T-cell (primary cell): ENCODE measurements around the gene ROPN1. TPM values are rescaled to one million over a fixed set of nuclear protein-coding genes. Genes with fewer than 3 reads are reported as not detected.

ENCODE experiments used
- ATAC-seq, 4 experiments: fragments of 200-7000 bp in 3 of 4; fragments of 150-1000 bp in 1 of 4; cut with Tn5 transposase; replicated peaks in 1 of 4; 1 replicate in 3 of 4; 2 replicates in 1 of 4; pipeline ENCODE4 v1.10.0; 2021; ENCODE audit warnings: moderate library complexity in 3 of 4, mild to moderate bottlenecking in 2 of 4, moderate number of reproducible peaks in 1 of 4
- CTCF ChIA-PET, 2 donors: fragments of 300-600 bp; sonication (Branson Sonifier 250); formaldehyde crosslinking; loops; one replicate each; lab custom pipeline; 2022; ENCODE audit warnings: antibody characterized with exemption in 2 of 2; lab: Charles Lee
- POLR2A ChIA-PET, 2 donors: fragments of 300-600 bp; sonication (Branson Sonifier 250); formaldehyde crosslinking; loops; one replicate each; lab custom pipeline; 2022; ENCODE audit warnings: antibody characterized with exemption in 2 of 2; lab: Charles Lee
- DNase-seq, 35 experiments: peaks; one replicate each; pipeline versions ENCODE4 v3.0.0 to v3.0.0-alpha.2; 2013 to 2023
- H3K27ac ChIP-seq: one replicate; pipeline ENCODE4 v1.5.1; 2013; ENCODE audit warnings: low read length
- H3K27me3 ChIP-seq, 2 experiments: replicated peaks in 1 of 2; 1 replicate in 1 of 2; 2 replicates in 1 of 2; pipeline versions ENCODE4 v1.6.1 to v1.7.0; 2013; ENCODE audit warnings: low read length in 1 of 2, mixed read lengths in 1 of 2; ENCODE audit not compliant: control insufficient read depth in 2 of 2, insufficient read depth in 2 of 2; ENCODE audit errors: extremely low read depth in 1 of 2
- H3K36me3 ChIP-seq, 2 donors: 1 replicate in 1 of 2; 2 replicates in 1 of 2; pipeline versions ENCODE4 v1.6.1 to v1.7.0; 2013; ENCODE audit warnings: low read length in 1 of 2; ENCODE audit not compliant: control insufficient read depth in 2 of 2, insufficient read depth in 1 of 2; ENCODE audit errors: extremely low read depth in 1 of 2
- H3K4me1 ChIP-seq, 2 experiments: 1 replicate in 1 of 2; 2 replicates in 1 of 2; pipeline versions ENCODE4 v1.6.1 to v1.7.0; 2013; ENCODE audit warnings: low read length in 2 of 2, mixed read lengths in 1 of 2; ENCODE audit not compliant: insufficient read depth in 2 of 2, control insufficient read depth in 1 of 2; ENCODE audit errors: extremely low read depth in 1 of 2
- H3K4me3 ChIP-seq, 2 donors: 1 replicate in 1 of 2; 2 replicates in 1 of 2; pipeline versions ENCODE4 v1.5.1 to v1.7.0; 2013; ENCODE audit warnings: mild to moderate bottlenecking in 2 of 2, low read length in 1 of 2, moderate library complexity in 1 of 2; ENCODE audit not compliant: control insufficient read depth in 1 of 2; ENCODE audit errors: extremely low read depth in 1 of 2
- H3K9me3 ChIP-seq: 2 replicates; pipeline ENCODE4 v1.7.0; 2013
- H3K27ac Mint-ChIP-seq, 2 donors: one replicate each; pipeline ENCODE4 v1.8.0; 2020 to 2021; ENCODE audit warnings: mild to moderate bottlenecking in 2 of 2, mixed read lengths in 2 of 2
- H3K27me3 Mint-ChIP-seq, 2 donors: one replicate each; pipeline ENCODE4 v1.8.0; 2021 to 2022; ENCODE audit warnings: mixed read lengths in 2 of 2
- H3K36me3 Mint-ChIP-seq: one replicate; pipeline ENCODE4 v1.8.0; 2021; ENCODE audit warnings: mixed read lengths
- H3K4me1 Mint-ChIP-seq, 3 donors: one replicate each; pipeline ENCODE4 v1.8.0; 2020 to 2022; ENCODE audit warnings: mixed read lengths in 3 of 3, mild to moderate bottlenecking in 1 of 3
- H3K4me3 Mint-ChIP-seq, 3 donors: one replicate each; pipeline ENCODE4 v1.8.0; 2020 to 2022; ENCODE audit warnings: mild to moderate bottlenecking in 3 of 3, mixed read lengths in 3 of 3, moderate library complexity in 3 of 3
- H3K9me3 Mint-ChIP-seq, 3 donors: one replicate each; pipeline ENCODE4 v1.8.0; 2020 to 2022; ENCODE audit warnings: mixed read lengths in 3 of 3
- WGBS: methylation state at CpG from one replicate; pipeline ENCODE4 v1.1.5; 2013; ENCODE audit warnings: missing lambda C conversion rate; ENCODE audit not compliant: insufficient coverage; 5-methylcytosine and 5-hydroxymethylcytosine counted together
- total RNA-seq, 35 experiments: library from RNA in 6 of 35; stranded (reverse) in 6 of 35; fragments of 120-200 nt in 1 of 35; gene quantifications; one replicate each; pipeline versions ENCODE4 v1.2.1 to v1.2.4 and lab custom pipeline; 2013 to 2026

Gene ROPN1
- total RNA-seq, 5 donors from 2014 or later (not counting 1 experiment from before 2014, with no cell fraction given): not detected

DNA sequence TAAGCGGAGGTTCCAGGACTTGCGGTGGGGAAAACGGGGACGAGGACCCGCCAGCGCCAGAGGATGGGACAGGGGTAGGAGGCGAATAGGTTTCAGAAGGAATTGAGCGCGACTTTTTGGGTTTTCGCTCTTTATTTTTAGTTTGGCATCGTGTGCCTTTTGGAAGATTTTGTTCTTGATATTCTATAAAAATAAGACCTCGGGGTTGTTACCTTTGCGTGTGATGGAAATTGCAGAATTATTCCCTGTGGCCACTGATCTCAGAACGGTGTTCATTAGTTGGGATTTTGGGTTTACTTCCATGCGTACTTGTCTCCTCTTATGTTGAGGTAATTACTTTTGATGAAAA lies 30.4 kb downstream of the ROPN1 start:
- H3K4me1 ChIP-seq: peaks cover 0 to 11% of the 10 kb centered on the region in 2 experiments
- H3K27ac Mint-ChIP-seq: peak overlapping the region; percentile 82 to 94
- no peak for DNase-seq
- no peaks in the 10 kb centered on the region for H3K36me3 Mint-ChIP-seq
- H3K27me3 ChIP-seq: peaks cover 0 to 2% of the 10 kb centered on the region in 2 experiments
- peak overlapping the region; percentile 94 to 97 (median 96) for H3K4me3 Mint-ChIP-seq
- ChIA-PET POLR2A (no interaction called here), CTCF (no interaction called here)
- 1% methylated on average over 9 of the region's 15 CpGs for WGBS
- H3K4me3 ChIP-seq: peak overlapping the region; percentile 74 to 78
- no peak for ATAC-seq
- no peaks in the 10 kb centered on the region for H3K36me3 ChIP-seq
- H3K27me3 Mint-ChIP-seq: peaks cover 0 to 2% of the 10 kb centered on the region in 2 donors
- H3K9me3 ChIP-seq: no peaks in the 10 kb centered on the region
- H3K9me3 Mint-ChIP-seq: no peaks in the 10 kb centered on the region
- peaks cover 24 to 31% (median 31%) of the 10 kb centered on the region in 3 donors for H3K4me1 Mint-ChIP-seq
- H3K27ac ChIP-seq: peak overlapping the region; percentile 49

DNA sequence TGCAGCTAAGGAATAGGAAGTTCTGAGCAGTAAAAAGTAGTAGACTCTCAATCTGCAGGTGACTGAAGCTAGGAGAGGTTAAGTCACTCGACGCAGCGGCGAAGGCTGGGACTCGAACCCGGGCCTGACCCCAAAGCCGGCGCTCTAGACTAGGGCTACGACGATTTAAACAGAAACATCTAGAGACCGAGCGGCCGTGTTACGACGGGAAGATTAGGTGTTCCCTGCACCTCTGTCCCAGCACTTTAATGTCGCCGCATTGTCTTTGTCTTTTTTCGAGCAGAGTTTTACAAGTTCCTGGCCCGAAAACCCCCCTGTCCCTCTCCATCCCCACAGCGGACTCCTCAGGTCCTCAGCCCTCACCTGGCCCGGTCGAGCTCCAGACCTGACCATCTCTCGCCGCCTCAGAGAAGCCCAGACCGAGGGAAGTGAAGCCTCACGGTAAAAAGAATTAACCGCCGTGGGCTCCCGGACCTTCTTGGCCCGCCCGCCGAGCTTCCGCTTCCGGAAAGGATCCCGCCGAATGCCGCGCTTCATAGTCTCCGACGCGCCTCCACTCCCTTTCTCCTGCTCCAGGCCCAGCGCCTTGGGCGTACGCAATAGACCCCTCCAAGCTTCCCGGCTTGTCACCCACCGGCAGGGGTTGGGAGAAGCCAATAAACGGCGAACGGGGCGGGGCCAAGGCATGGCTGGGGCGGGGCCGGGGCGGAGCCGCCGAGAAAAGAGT lies 31.0 kb downstream of the ROPN1 start, which contains the start of gene CCDC14:
CCDC14 (minus strand) TSS at position 449 of the 727 bp plus-strand sequence; CDS start at position 393, 56 bp downstream.
- peak within 1 kb of the TSS; percentile 94 to 97 (median 96) for H3K4me3 Mint-ChIP-seq

DNA sequence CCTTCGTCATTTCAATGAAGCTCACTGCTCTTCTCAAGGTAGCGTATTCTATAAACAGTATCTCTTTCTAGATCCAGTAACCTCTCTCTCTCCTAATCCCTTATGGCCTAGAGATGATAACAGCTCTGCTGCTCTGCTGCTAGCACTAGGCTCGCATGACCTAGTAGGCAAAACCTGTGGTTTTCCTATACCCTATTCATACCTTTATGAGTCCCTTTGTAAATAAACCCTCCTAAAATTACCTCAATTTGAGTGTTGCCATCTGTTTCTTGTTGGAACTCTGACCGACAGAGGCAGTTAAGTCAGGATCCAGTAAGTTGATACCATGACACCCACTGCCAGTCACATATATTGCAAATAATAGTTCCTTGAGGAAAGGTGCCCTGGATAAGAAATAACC lies 38.2 kb downstream of the ROPN1 start:
- peaks cover 4 to 13% (median 12%) of the 10 kb centered on the region in 3 donors for H3K4me1 Mint-ChIP-seq
- POLR2A ChIA-PET: interaction anchor here in 1 of 2 donors (0.7 kb wide), 1 partner anchor 1037 kb away, joined by 3 read pairs; no protein-coding TSS in a partner anchor
- H3K36me3 Mint-ChIP-seq: peaks cover 45% of the 10 kb centered on the region
- H3K4me1 ChIP-seq: no peaks in the 10 kb centered on the region
- H3K36me3 ChIP-seq: peaks cover 0 to 13% of the 10 kb centered on the region in 2 donors
- 100% methylated on average over 4 of the region's 4 CpGs for WGBS
- H3K9me3 ChIP-seq: no peaks in the 10 kb centered on the region
- no peak for DNase-seq
- no peak overlapping the region for H3K27ac ChIP-seq
- H3K4me3 ChIP-seq: no peak overlapping the region
- H3K9me3 Mint-ChIP-seq: no peaks in the 10 kb centered on the region
- no peaks in the 10 kb centered on the region for H3K27me3 Mint-ChIP-seq
- no peak overlapping the region for H3K4me3 Mint-ChIP-seq
- H3K27me3 ChIP-seq: no peaks in the 10 kb centered on the region
- CTCF ChIA-PET: no interaction called here
- no peak overlapping the region for H3K27ac Mint-ChIP-seq
- no peak for ATAC-seq

More for the DNA sequence above, 31.0 kb downstream of the ROPN1 start, which contains the start of gene CCDC14:
- peak within 1 kb of the TSS; percentile 49 for H3K27ac ChIP-seq
- Mint-ChIP-seq H3K27me3 (no peaks in the 10 kb centered on the region), H3K9me3 (no peaks in the 10 kb centered on the region), H3K27ac (peak within 1 kb of the TSS; percentile 82 to 94), H3K4me1 (peaks cover 24 to 31% (median 31%) of the 10 kb centered on the region in 3 donors), H3K36me3 (no peaks in the 10 kb centered on the region)
- H3K4me1 ChIP-seq: peaks cover 0 to 11% of the 10 kb centered on the region in 2 experiments
- peak; percentile 52 to 80 (median 63) for DNase-seq
- ChIA-PET CTCF (interaction anchor here in 1 of 2 donors (0.6 kb wide), 1 partner anchor 20 kb away, joined by 3 read pairs; no protein-coding TSS in a partner anchor), POLR2A (no interaction called here)
- peak; percentile 82 to 95 (median 85) for ATAC-seq
- peaks cover 0 to 2% of the 10 kb centered on the region in 2 experiments for H3K27me3 ChIP-seq
- no peaks in the 10 kb centered on the region for H3K36me3 ChIP-seq
- H3K4me3 ChIP-seq: peak within 1 kb of the TSS; percentile 74 to 78
- under 1% methylated on average over 51 of the region's 55 CpGs for WGBS
- H3K9me3 ChIP-seq: no peaks in the 10 kb centered on the region

DNA sequence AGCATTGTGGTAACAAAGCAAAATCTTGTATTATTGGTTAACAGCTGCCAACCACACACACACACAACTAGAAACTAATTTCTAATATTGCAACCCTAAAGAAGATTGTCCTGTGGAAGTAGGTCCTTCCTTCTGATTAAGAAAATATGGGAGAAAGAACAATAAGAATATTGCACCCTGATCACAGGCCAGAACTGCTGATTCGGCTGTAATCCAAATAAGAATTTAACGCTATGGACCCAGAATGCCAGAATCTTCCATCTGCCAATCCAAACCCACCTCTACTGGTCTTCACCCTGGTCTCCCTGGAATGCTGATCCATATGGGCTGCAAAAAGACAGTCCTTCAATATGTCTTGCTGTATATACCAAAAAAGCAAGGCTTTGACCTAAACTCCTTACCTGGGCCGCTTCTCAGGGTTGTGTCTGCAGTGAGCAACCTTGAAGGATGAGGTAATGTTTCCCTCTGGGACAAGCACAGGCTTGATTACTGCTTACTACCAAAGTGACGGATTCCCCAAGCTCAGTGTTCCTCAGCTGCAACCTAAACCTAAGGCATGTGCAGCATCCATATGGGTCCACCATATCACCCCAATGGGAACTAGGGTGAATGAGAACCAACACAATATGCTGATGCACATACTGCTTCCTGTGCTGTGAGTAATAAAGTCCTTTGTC lies 38.9 kb downstream of the ROPN1 start:
- ATAC-seq (no peak), DNase-seq (no peak)
- no peaks in the 10 kb centered on the region for H3K27me3 Mint-ChIP-seq
- H3K9me3 ChIP-seq: no peaks in the 10 kb centered on the region
- ChIA-PET POLR2A (no interaction called here), CTCF (interaction anchor here in 1 of 2 donors (0.6 kb wide), 1 partner anchor 109 kb away, joined by 3 read pairs; no protein-coding TSS in a partner anchor)
- peaks cover 6 to 17% of the 10 kb centered on the region in 2 donors for H3K36me3 ChIP-seq
- peaks cover 0 to 5% (median 5%) of the 10 kb centered on the region in 3 donors for H3K4me1 Mint-ChIP-seq
- no peaks in the 10 kb centered on the region for H3K27me3 ChIP-seq
- no peaks in the 10 kb centered on the region for H3K4me1 ChIP-seq
- WGBS: 100% methylated on average over 2 of the region's 4 CpGs
- no peak overlapping the region for H3K4me3 ChIP-seq
- H3K4me3 Mint-ChIP-seq: no peak overlapping the region
- H3K27ac ChIP-seq: no peak overlapping the region
- no peaks in the 10 kb centered on the region for H3K9me3 Mint-ChIP-seq
- H3K36me3 Mint-ChIP-seq: peaks cover 51% of the 10 kb centered on the region
- H3K27ac Mint-ChIP-seq: no peak overlapping the region

DNA sequence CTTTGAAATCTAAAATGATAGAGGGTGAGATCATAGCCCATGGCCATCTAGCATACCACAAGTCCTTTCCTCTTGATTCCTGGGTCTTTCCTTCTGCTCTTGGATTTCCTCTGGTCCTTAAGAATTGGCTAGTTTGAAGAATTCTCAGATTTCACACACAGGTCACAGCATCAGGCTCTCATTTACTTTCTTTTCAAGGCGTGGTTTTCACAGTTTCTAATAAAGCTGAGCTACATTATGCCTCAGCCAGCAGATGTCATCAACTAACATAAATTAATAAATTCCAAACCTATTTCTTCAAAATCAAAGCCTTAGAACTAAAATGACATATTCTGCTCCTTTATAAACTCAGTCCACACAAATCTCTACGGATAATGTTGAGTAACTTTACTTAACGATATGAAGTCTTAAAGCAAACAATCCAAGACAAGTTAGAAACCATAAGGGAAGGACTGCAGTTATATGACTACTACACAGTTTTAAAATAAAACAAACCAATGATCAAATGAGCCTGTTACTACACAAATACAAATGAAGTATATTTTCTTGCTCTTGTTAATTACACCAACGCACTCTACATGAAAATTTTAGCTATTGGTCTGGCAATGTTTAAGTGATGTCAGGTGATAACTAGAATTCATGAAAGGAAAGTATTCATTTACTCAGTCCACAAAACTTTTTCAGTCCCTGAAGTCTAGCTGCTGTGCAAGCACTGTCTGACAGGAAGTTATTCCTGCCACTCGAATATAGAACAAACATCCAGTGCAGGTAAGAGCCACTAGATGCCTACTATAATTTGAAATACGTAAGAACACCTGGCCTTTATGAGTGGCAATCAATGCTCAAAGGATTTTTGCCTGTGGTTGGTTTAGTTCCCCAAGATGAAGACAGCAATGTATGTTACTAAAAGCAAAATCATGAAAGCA lies 40.1 kb downstream of the ROPN1 start:
- Histone ChIP-seq H3K9me3 (no peaks in the 10 kb centered on the region), H3K36me3 (peaks cover 6 to 24% of the 10 kb centered on the region in 2 donors), H3K27ac (no peak overlapping the region), H3K27me3 (no peaks in the 10 kb centered on the region), H3K4me1 (no peaks in the 10 kb centered on the region), H3K4me3 (no peak overlapping the region)
- H3K36me3 Mint-ChIP-seq: peaks cover 54% of the 10 kb centered on the region
- ATAC-seq (no peak), DNase-seq (no peak)
- no peak overlapping the region for H3K27ac Mint-ChIP-seq
- H3K4me1 Mint-ChIP-seq: no peaks in the 10 kb centered on the region
- 100% methylated on average over 3 of the region's 6 CpGs for WGBS
- no peaks in the 10 kb centered on the region for H3K27me3 Mint-ChIP-seq
- ChIA-PET CTCF (interaction anchor here in 1 of 2 donors (0.6 kb wide), 1 partner anchor 111 kb away, joined by 3 read pairs; no protein-coding TSS in a partner anchor), POLR2A (no interaction called here)
- no peaks in the 10 kb centered on the region for H3K9me3 Mint-ChIP-seq
- no peak overlapping the region for H3K4me3 Mint-ChIP-seq
